Activated CD4-positive, alpha-beta T cell treated with anti-CD3 and anti-CD28 coated beads, Interleukin-2, Interleukin-6, amounts not matched to agents 100 ng/mL and 50 ng/mL, durations not matched to agents 16 hours and 8 hours (primary cell): ENCODE data around the gene RAD23B.
"Not testable (repeated sequence)": the region's sequence is repeated elsewhere in the genome, so short reads cannot be mapped to it uniquely, and the experiment has no call there.

Experiments used
- DNase-seq: peaks from one replicate; pipeline ENCODE4 v3.0.0-alpha.2; 2020

The RAD23B gene

GRCh38 chr9:107294756-107295155 lies 11.7 kb downstream of the RAD23B start:
- no peak for DNase-seq

DNA sequence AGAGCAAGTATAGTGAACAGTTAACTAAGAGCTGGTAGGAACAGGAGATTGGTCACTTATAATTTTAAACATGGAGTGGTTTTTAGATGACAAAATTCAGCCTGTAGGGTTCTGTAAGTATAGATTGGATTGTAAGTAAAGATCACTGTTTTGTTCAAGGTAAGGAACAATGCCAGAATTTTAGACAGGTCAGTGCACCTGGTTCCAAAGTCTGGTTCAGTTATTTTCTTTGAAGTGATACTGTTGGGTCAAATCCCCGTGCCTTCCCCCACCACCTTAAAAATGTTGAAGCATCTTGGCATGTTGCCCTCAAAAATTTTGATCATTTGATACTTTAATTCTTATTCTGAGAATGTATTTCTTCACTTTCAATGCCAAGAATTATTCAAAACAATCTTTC lies 12.9 kb downstream of the RAD23B start:
- no peak for DNase-seq

- DNase-seq, result not testable (repeated sequence)
These were observed 13.5 kb downstream of the RAD23B start for GRCh38 chr9:107296592-107296991.

- no peak for DNase-seq
These were observed 16.4 kb downstream of the RAD23B start for GRCh38 chr9:107299437-107299836.

- DNase-seq, result no peak
These were observed 23.2 kb downstream of the RAD23B start for GRCh38 chr9:107306308-107306707.

DNA sequence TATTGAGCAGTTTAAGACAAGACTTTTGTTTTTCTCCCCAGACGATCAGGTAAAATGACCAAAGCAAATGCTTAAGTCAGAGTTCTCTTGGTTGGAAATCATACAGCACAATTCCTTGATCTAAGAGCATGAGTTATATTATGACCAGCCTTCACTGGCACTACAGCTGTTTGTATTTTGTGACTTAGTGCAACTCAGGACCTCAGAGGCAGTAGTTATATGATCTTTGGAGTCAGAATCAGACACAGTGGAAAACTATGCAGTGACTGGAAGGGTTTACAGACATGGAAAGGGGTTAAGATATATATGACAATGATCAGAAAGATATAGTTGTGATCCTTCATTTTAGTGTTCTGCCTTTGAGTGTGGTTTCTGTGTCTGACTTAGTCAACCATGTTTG lies 24.3 kb downstream of the RAD23B start:
- DNase-seq, result no peak

GRCh38 chr9:107308461-107308860 lies 25.4 kb downstream of the RAD23B start:
- DNase-seq, result no peak

GRCh38 chr9:107309271-107309670 lies 26.2 kb downstream of the RAD23B start:
- DNase-seq, result peak; percentile 23

DNA sequence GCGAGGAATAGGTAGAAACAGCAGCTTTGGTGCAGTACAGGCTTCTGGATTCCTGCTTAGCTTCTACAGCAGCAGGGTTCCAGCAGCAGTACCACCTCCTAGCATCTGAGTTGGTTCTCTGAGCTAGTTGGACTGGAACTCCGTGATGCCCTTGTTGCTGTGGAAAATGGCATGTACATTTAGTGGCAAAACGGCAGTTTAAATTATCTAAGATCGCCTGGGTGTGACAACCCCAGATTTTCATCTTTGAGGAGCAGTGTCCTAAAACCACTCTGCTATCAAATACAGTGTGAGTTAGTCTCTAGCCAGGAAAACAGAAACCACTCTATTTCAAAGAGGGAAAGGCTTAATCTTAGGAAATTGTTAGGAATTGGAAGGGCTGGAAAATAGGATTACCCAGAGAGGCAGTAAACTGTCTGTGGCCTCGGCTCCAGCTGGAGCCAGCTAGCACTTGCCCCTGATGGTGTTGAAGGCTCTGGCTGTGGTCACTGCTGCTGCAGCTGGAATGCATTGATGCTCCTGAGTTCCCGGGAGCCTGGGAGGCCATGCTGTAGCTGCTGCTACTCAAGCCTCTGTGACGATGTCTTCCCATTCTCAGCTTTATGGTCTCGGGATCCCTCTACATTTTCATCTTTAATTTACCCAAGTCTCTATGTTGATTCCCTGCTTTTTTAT lies 29.4 kb downstream of the RAD23B start:
- no peak for DNase-seq

- DNase-seq, result peak; percentile 20
These were observed 30.5 kb downstream of the RAD23B start for GRCh38 chr9:107313555-107314096.

DNA sequence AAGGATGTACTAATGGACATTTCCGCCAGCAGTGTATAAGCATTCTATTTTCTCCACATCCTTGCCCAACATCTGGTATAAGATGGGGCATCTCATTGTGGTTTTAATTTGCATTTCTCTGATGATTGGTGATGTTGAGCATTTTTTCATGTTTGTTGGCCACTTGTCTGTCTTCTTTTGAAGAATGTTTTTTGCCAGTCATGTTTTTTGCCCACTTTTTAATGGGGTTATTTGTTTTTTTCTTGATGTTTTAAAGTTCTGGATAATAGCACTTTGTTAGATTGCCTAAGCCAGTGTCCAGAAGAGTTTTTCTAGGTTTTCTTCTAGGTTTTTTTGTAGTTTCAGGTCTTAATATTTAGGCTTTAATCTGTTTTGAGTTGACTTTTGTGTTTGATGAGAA lies 31.7 kb downstream of the RAD23B start:
- DNase-seq, result no peak

- no peak for DNase-seq
These were observed 33.9 kb downstream of the RAD23B start for GRCh38 chr9:107316795-107317661.

GRCh38 chr9:107322643-107323042 lies 39.6 kb downstream of the RAD23B start:
- DNase-seq, result no peak

- no peak for DNase-seq
These were observed 40.9 kb downstream of the RAD23B start for GRCh38 chr9:107323836-107324585.

- DNase-seq, result no peak
These were observed 42.8 kb downstream of the RAD23B start for GRCh38 chr9:107325842-107326241.

DNA sequence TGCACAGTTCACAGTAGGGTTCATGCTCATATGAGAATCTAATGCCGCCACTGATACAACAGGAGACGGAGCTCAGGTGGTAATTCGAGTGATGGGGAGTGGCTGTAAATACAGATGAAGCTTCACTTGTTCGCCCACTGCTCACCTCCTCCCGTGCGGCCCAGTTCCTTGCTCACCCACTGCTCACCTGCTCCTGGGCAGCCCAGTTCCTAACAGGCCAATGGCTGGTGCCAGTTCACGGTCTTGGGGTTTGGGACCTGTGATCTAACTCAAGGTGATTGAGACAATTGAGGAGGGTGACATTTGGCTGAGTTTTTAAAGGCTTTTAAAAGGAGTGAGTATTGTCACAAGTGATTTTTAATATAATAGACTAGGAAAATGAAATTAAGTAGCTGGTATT lies 45.4 kb downstream of the RAD23B start:
- no peak for DNase-seq

DNA sequence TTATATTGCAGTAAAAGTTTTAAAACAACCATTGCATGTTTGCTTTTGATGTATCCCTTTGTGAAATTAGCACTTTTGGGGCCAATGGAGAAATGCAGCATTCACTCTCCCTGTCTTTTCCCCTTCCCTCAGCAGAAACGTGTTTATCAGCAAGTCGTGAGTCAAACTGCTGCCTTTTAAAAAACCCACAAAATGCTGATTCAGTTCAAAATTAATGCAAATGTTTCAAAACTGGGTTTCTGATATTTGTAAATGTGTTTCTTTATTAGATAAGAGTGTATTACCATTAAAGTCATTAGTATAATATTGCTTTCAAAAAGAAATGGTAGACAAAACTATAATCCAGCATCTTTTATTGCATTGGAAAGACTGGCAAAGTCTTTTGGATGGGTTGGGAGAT lies 47.3 kb downstream of the RAD23B start:
- DNase-seq, result peak; percentile 8

DNA sequence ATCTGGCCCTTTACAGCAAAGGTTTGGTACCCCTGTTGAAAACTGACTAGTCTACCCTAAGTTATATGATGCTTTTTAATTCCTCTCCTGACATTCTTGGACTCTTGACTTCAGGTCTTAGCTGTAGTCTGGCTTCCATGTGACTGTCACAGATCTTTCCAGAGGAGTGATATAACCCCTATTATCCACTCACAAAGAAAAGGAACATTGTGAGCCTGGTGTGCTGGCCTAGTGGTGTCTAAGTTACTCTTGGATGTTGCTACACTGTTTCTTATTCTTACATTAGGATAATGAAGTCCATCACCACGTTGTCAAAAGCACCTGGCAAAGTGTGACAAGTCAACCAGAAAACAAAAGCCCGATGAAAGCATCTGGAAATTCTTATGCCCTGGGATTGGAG lies 49.8 kb downstream of the RAD23B start:
- DNase-seq, result no peak

GRCh38 chr9:107333363-107333762 lies 50.3 kb downstream of the RAD23B start:
- DNase-seq, result no peak

DNA sequence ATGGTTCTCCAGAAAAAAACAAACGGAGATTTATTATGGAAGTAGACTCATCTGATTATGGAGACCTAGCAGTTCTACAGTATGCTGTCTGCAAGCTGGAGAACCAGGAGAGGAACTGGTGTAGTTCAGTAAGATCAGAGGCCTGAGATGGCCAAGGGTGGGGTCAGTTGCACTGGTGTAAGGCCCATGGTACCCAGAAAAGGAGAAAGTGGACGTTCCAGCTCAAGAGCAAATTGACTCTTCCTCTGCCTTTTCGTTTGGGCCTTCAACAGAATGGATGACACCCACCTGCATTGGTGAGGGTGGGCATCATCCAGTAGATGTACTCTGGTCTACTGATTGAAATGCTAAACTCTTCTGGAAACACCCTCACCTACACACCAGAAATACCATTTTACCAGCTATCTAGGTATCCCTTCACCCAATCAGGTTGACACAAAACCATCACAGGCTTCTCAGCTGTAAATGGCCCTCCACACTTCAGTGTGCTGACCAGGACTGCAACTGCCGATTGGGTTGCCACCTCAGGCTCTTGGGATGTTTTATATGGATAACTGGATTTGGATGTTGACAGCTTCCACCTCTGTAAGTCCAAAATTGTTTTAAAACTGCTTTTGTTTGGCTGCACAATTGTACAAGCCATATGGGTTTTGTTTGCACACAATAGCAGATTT lies 51.2 kb downstream of the RAD23B start:
- DNase-seq, result no peak

- DNase-seq, result no peak
These were observed 52.3 kb downstream of the RAD23B start for GRCh38 chr9:107335331-107335730.

GRCh38 chr9:107336718-107337360 lies 53.8 kb downstream of the RAD23B start:
- no peak for DNase-seq
